Measurements from ENCODE around the gene TLL2.
A peak's percentile ranks its signal among the peaks of the same experiment; 100 is the strongest.

Gene TLL2

DNA sequence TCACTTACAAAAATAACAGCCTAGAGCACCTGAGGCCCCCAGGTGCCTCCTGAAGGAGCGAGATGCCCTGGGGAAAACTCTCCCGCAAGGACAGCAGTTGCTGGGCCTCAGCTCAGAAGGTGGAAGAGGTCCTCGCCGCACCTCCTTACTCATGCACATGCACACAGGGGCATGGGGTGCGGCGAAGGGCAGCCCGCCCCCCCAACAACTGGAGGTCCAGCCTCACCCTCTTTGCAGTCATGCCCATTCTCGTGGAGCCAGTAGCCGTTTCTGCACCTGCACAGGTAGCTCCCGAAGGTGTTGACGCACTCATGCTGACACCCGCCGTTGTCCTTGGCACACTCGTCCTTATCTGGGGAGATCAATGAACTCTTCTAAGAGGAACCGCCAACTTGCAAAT, 135.0 kb downstream of the TLL2 start:
- in situ Hi-C loops (cut with MboI; ENCODE audit: low pct_unique_long_range_greater_than_20kb, low sequenced_read_pairs) = loop anchor here (25.0 kb wide), 1 partner anchor 109 kb away; no protein-coding TSS in a partner anchor
- DNase-seq = no peak

GRCh38 chr10:96377816-96378294, 135.9 kb downstream of the TLL2 start:
- DNase-seq = no peak
- in situ Hi-C loops (cut with MboI; ENCODE audit: low pct_unique_long_range_greater_than_20kb, low sequenced_read_pairs) = loop anchor here (25.0 kb wide), 1 partner anchor 109 kb away; no protein-coding TSS in a partner anchor

GRCh38 chr10:96376483-96376882, 137.2 kb downstream of the TLL2 start:
- no peak for DNase-seq
- in situ Hi-C loops (cut with MboI; ENCODE audit: low pct_unique_long_range_greater_than_20kb, low sequenced_read_pairs) = loop anchor here (25.0 kb wide), 1 partner anchor 111 kb away; no protein-coding TSS in a partner anchor

GRCh38 chr10:96374985-96375830, 138.5 kb downstream of the TLL2 start:
- in situ Hi-C loops (cut with MboI; ENCODE audit: low pct_unique_long_range_greater_than_20kb, low sequenced_read_pairs) = loop anchor here (25.0 kb wide), 1 partner anchor 112 kb away; no protein-coding TSS in a partner anchor
- DNase-seq = peak; percentile 92

DNA sequence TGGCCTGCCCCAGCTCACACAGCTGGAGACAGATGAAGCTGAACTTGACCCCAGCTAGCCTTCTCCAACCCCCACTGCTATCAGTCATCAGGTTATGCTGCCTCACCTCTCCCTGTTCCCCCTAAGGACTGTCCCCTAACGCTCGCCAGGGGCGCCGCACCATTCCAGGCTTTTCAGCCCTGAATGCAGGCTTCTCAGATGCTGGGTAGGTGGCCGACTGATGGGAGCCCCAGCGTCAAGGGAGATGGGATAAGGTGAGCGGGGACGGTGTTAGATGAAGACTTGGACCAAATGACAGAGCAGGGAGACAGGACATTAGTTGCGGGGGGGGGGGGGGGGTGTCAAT, 139.1 kb downstream of the TLL2 start:
- in situ Hi-C loops (cut with MboI; ENCODE audit: low pct_unique_long_range_greater_than_20kb, low sequenced_read_pairs) = no loop called here
- no peak for DNase-seq

GRCh38 chr10:96374004-96374403, 139.7 kb downstream of the TLL2 start:
- DNase-seq = no peak
- in situ Hi-C loops (cut with MboI; ENCODE audit: low pct_unique_long_range_greater_than_20kb, low sequenced_read_pairs) = no loop called here

- in situ Hi-C loops (cut with MboI; ENCODE audit: low pct_unique_long_range_greater_than_20kb, low sequenced_read_pairs) = no loop called here
- no peak for DNase-seq
Observed at GRCh38 chr10:96371356-96371755, 142.4 kb downstream of the TLL2 start.

GRCh38 chr10:96370584-96371157, 143.1 kb downstream of the TLL2 start:
- DNase-seq = peak; percentile 75
- in situ Hi-C loops (cut with MboI; ENCODE audit: low pct_unique_long_range_greater_than_20kb, low sequenced_read_pairs) = no loop called here

- in situ Hi-C loops (cut with MboI; ENCODE audit: low pct_unique_long_range_greater_than_20kb, low sequenced_read_pairs) = no loop called here
- DNase-seq = no peak
Observed at GRCh38 chr10:96369890-96370583, 143.7 kb downstream of the TLL2 start.

GRCh38 chr10:96368971-96369370, 144.8 kb downstream of the TLL2 start:
- in situ Hi-C loops (cut with MboI; ENCODE audit: low pct_unique_long_range_greater_than_20kb, low sequenced_read_pairs) = no loop called here
- DNase-seq = no peak

GRCh38 chr10:96367470-96367869, 146.3 kb downstream of the TLL2 start:
- in situ Hi-C loops (cut with MboI; ENCODE audit: low pct_unique_long_range_greater_than_20kb, low sequenced_read_pairs) = no loop called here
- no peak for DNase-seq

DNA sequence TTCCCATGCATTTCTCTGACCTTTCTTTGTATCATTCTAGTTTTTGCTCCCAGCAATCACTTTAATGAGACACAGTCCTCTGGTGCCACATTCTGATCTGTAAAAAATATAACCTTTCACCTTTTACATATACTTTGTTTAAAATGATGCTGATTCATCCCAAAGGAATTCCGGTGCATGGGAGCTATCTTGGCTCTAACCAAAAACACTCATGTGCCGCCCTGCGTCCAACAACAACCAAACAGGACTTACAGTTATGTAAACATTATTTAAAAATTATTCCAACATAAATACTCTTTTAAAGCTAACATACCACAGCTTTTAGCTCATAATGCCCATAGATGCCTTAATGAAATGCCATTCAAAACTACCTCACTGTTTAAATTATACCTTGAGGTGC, 147.2 kb downstream of the TLL2 start:
- no peak for DNase-seq
- in situ Hi-C loops (cut with MboI; ENCODE audit: low pct_unique_long_range_greater_than_20kb, low sequenced_read_pairs) = no loop called here

DNA sequence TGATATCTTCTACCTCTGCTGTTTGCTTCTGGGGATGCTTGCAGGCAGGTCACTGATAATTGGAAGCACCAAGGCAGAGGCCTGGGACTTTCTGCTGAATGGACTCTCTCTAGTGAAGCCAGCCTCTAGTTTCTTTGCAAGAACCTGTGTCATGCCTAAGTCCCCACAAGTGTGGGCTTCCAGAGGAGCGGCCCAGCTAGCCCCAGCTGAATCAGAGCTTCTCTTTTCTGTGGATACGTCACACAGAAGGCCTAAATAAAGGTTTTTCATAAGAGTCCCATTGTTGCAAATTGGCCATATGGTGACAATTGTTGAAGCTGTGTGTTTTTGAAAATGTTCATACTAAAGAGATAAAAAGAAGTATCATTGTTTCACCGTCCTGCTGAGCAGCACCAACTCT, 148.2 kb downstream of the TLL2 start:
- DNase-seq = no peak
- in situ Hi-C loops (cut with MboI; ENCODE audit: low pct_unique_long_range_greater_than_20kb, low sequenced_read_pairs) = no loop called here

DNA sequence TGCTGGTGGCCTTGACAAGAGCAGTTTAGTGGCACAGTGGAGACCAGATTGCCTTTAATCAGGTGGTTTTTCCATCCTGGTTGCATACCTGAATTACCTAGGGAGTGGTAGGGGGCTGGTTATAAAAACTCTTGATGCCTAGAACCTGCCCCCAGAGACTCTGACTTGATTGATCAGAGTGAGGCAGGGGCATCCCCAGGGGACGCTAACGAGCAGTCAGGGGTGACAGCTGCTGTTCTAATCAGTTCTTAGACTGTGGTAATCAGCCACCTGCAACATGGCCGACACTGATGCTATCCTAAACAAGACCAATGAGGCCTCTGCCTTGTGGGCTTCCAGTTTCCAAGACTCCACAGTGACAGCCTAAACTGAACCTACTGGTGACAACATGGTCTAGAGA, 153.0 kb downstream of the TLL2 start:
- in situ Hi-C loops (cut with MboI; ENCODE audit: low pct_unique_long_range_greater_than_20kb, low sequenced_read_pairs) = no loop called here
- no peak for DNase-seq

GRCh38 chr10:96360331-96360730, 153.4 kb downstream of the TLL2 start:
- no peak for DNase-seq
- in situ Hi-C loops (cut with MboI; ENCODE audit: low pct_unique_long_range_greater_than_20kb, low sequenced_read_pairs) = no loop called here

- in situ Hi-C loops (cut with MboI; ENCODE audit: low pct_unique_long_range_greater_than_20kb, low sequenced_read_pairs) = no loop called here
- DNase-seq = no peak
Observed at GRCh38 chr10:96359616-96360015, 154.1 kb downstream of the TLL2 start.

GRCh38 chr10:96358851-96359540, 154.7 kb downstream of the TLL2 start, which contains the start of gene OPALIN:
Gene OPALIN (minus strand): TSS chr10:96359002. CDS start chr10:96358896, 106 bp downstream.
- no peak for DNase-seq
- in situ Hi-C loops (cut with MboI; ENCODE audit: low pct_unique_long_range_greater_than_20kb, low sequenced_read_pairs) = no loop called here

DNA sequence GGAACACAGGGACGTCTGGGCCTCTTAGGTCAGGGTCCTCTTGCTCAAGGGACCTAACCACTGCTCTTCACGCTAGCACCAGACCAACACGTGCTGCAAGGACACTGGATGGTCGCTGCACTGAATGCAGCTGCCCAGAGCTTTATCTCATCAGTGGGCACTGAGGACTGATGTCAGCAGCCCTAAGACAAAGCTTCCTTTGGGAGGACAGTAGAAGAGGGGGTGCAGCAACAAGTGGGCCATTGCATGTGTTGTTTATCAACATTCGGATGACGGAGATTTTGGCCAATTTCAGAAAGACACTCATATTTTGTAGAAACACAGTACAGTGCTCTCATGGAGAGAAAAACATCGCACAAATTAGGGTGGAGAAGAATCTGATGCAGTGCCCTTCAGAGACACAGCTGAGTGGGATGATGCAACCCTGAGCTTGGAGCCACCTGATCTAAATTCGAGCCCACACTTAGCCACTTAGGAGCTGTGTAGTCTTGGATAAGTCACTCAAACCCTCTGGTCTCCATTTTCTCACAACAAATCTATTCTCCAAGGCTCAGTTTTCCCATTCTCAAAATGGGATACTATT, 156.6 kb downstream of the TLL2 start:
- in situ Hi-C loops (cut with MboI; ENCODE audit: low pct_unique_long_range_greater_than_20kb, low sequenced_read_pairs) = no loop called here
- no peak for DNase-seq

- in situ Hi-C loops (cut with MboI; ENCODE audit: low pct_unique_long_range_greater_than_20kb, low sequenced_read_pairs) = no loop called here
Observed at GRCh38 chr10:96352582-96352981, 161.1 kb downstream of the TLL2 start.

More at GRCh38 chr10:96352582-96352981, 161.1 kb downstream of the TLL2 start:
- DNase-seq = no peak

Data from KBM-7 (cell line).